ENCODE data around the gene NPB.

The NPB gene

DNA sequence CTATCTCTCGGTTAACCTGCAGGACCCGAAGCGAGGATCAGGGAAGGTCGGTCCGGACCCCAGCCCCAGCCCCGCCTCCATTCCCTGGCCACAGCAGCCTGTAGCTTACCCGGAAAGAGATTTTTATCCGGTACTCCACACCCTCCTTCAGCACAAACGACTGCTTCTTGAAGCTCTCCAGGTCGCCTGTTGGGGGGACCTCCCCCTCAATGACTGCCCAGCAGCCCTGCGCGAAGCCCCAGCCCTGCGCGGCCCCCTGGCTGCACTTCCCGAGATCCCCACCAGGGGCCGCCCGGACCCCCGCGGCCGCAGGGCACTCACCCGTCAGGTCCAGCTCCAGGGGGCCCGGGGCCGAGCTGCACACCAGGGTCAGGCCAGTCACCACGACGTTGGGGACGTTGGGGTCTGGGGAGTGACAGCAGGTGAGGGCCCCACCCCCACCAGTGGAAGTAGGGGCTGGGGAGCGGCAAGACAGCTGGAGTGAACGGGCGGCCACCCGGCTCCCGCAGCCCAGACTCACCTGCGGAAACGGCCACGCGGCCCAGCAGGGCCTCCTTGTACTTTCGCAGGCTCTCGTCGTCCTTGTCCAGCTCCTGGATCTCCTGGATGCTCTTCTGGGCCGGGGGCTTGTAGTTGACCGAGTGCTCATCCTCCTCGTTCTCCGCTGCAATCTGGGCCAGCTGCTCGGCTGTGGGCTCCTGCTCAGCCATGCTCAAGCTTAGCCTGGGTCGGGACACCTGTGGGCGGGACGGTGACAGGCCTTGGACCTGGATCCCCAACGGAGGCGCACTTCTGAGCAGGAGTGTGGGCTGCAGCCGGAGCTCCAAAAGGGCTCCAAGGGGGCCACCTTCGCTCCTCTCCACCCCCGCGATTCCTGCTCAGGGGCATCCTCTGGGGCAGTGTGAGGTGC lies 32.6 kb upstream of the NPB start:
- peak in 1 of 2 donors; percentile 39 for DNase-seq (ENCODE audit: low read depth in 2 of 2)

DNA sequence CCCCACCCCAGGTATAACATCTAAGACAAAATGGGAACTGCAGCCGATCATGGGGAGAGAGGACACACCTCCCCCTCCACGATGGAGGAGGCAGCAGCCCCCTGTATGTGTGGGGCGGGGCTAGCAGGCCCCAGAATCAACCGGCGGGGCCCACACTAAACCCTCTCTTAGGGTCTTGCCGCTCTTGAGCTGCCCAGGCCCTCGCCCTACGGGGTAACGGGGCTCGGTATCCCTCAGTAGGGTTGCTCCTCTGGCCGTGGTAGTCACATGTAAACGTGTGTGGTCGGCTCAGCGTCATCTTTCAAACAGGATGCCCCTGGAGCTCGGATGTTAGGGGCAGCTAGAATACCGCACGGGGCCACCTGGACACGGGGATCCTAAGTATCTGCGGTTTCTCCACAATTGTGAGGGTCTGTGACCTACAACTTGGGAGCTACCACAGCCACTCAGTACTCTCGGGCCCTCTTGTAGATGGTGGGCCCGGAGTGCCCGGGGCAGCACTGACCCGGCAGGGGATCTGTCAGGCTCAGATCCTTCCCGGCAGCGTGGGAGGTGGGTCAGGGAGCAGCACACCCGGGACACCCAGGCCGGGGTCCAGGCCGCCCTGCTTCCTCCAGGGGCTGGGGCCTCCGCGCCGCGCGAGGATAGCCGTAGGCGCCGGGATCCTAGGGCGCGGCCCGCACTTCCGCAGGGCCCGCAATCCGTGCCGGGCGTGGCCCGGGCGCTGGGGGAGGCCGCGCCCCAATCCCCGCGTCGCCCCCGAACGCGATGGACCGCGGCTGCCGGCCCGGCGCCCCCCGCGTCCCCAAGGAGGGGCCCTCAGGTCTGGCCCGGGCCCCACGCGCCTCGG lies 31.7 kb upstream of the NPB start:
- peak in 1 of 2 donors; percentile 34 for DNase-seq (ENCODE audit: low read depth in 2 of 2)

DNA sequence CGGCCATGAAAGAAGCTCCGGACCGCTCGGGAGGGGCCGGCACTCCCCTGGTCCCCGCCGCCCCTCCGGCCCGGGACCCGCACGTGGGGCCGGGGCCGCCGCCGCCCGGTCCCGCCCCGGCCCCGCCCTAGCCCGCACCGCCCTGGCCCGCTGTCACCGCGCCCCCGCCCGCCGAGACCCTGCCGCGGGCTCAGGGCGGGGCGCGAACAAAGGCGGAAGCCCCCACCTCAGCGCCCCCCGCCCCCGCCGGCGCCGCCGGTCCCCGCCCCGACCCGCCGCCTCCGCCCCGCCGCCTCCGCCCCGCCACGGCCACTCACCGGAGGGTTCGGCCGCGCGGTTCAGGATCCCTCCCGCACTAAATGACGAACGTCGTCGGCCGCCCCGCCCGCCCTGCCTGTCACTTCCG lies 31.1 kb upstream of the NPB start, which contains the start of gene ARHGDIA:
ARHGDIA (minus strand) TSS at position 357 of the 406 bp plus-strand sequence. CDS start 1,407 bp downstream, outside the sequence.
- DNase-seq (ENCODE audit: low read depth in 2 of 2) = no peak

DNA sequence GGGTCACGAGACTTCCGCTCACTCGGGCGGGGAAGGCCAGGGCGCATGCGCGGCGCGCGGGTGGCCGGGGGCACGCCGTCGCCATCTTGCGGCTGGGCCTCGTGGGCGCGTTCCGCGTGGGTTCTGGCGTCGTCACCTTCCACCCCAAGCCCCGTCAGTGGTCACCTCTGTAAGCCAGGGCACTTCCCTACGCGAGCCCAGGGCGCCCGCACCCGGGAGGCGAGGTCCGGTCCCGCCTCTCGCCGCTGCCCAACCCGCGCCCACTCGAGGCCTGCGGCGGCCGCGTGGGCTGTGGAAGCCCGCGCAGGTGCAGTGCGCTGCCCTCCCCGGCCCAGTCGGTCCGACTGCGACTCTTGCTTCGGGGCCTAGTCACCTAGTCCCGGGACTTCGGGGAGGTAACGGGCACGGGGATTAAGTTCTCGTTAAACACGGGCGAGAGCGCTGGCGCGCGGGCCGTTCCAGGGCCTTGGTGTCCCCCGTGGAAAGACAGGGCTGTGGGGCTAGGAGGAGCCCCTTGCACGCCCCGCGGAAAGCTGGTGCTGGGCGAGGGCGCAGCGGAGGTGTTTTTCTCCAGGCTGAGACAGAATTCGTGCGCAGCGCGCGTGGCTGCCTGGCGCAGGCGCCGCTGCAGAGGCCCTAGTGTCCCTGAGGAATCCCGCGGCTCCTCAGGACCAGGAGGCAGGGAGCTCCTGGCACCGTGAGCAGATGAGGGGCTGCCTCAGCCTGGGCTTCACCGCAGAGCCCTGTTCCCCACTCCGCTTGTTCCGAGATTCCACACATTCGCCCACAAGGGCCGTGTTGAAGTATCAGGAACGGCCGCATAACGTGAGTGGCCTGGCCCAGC lies 30.4 kb upstream of the NPB start:
- DNase-seq (ENCODE audit: low read depth in 2 of 2) = peak; percentile 93

DNA sequence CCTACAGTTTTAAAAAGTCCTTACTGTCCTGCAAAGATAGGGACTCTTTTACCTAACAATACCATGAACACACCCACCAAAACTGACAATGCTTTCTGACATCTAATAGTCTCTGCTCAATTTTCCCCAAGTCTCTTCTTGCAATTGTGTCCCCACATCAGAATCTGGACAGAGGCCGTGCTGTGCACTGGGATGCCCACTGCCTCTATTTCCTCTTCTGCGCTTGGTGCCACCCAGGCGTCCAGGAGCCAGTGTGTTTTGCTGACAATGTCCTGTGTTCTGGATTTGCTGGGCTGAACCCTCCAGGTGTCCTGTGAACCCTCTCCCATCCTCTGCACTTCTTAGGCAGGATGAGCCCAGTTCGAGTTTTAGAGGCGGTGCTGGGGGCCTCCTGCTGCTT lies 24.5 kb upstream of the NPB start:
- no peak for DNase-seq (ENCODE audit: low read depth in 2 of 2)

DNA sequence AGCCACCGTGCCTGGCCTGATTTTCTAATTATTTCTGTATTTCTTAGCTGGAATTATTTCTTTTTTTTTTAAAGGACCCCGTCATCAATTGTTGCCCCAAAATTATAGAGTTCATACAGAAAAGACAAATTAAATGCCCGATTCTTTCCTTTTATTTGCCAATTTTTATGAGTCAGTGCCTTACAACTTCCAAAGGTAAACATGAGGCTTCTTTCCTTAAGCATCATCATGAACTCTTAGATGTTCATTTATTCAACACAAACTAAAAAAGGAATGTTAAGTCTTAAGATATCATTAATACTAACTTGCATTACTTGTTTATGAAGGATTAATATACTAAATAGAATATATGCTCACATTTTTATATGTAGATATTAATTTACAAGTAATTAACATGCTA lies 23.7 kb upstream of the NPB start:
- DNase-seq (ENCODE audit: low read depth in 2 of 2) = no peak

DNA sequence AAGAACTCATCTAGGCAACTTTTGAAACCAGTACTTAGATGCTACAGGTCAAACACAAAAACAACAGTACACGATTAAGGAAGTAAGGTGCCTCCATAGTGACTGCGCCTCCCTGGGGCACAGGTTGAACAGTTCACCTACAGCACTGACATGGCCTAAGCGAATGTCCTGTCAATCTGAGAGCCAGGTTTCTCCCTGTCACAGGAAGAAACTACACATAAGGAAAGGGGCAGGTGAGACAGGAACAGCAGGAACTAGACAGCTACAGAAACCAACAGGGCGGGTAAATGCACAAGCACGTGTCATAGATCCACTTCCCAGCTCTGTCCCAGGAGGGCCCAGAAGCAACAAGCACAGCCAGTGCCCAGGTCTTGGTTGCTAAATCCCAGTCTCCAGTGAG lies 22.9 kb upstream of the NPB start:
- DNase-seq (ENCODE audit: low read depth in 2 of 2) = no peak

DNA sequence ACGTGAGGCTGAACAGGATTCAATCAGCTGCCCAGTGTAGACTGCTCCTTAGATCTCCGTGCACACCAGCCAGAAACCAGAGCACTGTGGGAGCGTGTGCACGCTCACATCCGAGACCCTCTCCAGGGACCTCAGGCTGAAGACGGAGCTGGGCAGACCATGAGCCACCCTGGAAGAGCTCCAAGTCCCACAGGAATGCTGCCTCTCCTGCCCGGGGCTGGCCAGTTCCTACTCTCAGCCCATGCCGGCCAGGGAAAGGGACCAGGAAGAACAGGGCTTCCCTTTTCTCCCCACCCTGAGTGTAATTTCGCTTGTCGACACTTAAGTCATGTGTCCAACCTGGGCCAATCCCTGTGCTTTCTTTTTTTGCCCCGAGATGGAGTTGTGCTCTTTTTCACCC lies 17.5 kb upstream of the NPB start:
- no peak for DNase-seq (ENCODE audit: low read depth in 2 of 2)

DNA sequence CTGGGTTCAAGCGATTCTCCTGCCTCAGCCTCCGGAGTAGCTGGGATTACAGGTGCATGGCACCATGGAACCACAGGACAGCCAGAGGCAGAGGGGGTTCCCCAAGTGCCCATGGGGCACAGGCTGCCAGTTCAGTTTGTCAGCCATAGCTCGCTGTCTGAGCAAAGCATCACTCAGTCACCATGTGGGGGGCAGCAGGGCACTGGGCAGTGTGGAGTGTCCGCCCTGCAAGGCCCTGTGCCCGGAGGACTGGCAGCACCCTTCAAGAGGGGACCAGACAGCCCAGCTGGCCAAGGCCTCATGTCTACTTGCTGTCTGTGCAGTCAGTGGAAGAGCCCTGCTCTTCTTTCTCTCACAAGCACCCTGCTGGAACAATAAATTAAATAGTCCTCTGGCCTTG lies 17.1 kb upstream of the NPB start:
- DNase-seq (ENCODE audit: low read depth in 2 of 2) = no peak

DNA sequence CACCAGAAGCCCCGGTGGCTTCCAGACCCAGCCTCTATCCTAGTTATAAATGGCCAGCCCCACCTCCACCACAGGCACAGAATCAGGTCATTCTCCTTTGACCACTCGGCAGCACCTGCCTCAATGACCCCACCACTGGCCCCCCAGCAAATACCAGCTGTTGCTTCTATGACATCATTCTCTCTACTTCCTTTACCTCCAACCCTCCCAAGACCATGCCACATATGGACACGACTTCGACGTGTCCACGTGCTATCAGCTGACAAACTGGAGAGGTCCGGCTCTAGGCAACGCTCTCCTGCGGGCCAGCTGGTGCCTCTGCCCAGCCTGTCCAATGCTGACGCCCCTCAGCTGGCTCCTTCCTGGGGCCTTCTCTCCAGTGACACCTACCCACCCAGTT lies 16.6 kb upstream of the NPB start:
- no peak for DNase-seq (ENCODE audit: low read depth in 2 of 2)

DNA sequence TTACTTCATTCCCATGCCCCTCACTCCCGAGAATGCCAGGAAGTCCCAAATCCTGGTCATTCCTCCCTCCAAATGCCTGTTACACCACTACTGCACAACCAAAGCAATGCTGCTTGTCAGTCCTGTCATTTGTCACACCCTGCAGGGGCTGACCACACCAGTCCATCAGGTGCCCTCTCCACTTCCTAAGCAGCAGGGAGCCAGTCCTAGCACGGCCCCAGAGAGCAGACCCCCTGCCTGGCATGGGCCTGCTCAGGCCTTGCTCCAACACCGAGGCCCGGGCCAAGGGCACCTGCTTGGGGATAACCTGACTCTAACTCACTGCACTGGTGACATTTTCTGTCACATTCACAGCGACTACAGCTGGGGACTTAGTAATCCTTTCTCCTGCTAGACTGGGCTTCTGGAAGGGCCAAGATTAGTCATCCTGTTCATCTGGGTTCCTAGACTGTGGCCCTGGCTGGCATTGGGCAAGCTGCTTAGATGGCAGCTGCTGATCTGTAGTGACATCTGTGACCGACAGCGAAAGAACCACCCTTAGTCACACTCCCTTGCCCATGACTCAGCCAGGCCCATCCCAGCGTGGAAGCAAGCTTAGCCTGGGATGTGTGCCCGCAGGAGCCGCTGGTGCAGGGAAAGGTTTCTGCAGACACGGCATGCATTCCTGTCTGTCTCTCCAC lies 16.0 kb upstream of the NPB start:
- DNase-seq (ENCODE audit: low read depth in 2 of 2) = no peak

DNA sequence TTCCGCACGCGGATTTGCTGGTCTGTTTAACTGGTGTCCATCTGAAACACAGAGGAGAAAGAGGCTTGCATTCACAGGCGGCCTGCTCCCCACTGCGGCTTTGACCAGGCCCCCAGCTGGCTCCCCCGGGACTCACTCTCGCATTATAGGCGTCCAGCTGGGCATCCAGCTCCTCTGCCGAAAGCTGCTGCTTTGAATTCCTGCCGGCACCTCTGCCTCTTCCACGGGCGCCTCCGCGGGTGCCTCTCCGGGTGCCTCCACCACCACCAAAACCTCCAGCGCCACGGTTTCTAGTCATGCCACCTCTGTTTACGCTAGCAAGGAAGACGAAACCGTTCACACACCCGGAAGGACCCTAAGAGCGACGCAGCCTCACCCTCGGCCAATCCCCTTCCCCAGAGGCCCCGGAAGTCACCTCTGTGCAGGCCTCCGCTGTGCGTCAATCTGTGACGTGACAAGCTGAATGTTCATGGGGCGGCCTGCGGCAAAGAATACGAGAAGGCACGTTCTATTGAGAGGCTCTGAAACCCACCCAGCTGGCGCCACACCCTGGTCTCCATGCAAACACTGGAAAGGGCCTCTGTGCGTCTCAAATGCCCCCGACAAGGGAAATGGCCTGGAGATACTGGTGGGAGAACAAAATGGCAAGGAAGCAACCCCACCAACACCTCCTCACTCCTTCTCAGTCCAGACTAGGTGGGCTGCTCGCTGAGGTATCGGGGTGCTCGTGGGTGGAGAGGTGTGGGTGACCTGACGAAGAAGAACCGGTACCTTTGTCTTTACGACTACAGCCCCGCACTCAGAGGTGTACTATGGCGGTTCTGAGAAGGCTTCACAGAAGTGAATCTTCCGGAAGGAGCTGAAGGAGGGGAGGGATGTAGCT lies 13.7 kb upstream of the NPB start:
- DNase-seq (ENCODE audit: low read depth in 2 of 2) = no peak

DNA sequence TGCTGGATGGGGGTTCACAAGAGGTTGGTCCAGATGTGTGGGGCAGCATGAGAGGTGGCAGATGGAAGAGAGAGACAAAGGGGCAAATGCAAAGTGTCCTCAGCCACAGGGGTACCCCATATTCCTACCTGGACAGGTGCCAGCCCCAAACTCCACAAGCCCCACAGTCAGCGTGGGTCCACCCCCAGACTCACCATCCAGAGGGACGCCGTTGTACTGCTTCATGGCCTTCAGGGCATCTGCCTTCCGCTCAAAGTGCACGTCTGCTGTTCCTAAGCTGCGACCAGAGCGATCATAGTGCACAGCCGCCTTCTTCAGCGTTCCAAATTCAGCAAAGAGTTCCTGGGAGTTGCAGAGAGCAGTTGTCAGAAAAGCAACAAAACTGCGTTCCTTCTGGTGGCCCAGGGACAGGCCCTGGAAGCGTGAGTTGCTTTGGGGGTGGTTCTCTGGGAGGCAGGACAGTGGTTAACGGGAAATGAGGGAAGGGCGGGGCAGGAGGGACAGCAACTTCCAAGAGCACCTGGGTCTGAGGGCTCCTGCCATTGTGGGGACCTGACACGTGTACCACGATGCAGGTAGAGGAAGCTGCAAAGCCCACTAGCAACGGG lies 12.9 kb upstream of the NPB start:
- no peak for DNase-seq (ENCODE audit: low read depth in 2 of 2)

DNA sequence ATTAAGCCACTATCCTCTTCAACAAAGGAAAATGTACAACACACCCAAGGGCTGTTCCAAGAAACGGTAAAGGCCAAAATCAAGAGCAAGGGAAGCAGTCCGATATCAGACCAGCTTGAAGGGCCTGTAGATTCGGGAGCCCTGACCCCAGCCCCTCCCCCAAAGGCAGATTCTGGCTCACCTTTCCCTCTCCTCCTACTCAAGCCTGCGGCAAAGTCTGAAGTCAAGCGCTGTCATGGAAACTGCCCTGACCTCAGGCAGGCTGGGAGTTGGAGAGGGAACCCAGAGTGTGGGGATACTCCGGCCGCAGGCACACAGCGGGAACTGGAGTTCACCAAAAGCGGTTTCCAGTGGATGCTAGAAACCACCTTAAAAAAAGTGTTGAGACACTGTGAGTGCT lies 12.4 kb upstream of the NPB start:
- no peak for DNase-seq (ENCODE audit: low read depth in 2 of 2)

DNA sequence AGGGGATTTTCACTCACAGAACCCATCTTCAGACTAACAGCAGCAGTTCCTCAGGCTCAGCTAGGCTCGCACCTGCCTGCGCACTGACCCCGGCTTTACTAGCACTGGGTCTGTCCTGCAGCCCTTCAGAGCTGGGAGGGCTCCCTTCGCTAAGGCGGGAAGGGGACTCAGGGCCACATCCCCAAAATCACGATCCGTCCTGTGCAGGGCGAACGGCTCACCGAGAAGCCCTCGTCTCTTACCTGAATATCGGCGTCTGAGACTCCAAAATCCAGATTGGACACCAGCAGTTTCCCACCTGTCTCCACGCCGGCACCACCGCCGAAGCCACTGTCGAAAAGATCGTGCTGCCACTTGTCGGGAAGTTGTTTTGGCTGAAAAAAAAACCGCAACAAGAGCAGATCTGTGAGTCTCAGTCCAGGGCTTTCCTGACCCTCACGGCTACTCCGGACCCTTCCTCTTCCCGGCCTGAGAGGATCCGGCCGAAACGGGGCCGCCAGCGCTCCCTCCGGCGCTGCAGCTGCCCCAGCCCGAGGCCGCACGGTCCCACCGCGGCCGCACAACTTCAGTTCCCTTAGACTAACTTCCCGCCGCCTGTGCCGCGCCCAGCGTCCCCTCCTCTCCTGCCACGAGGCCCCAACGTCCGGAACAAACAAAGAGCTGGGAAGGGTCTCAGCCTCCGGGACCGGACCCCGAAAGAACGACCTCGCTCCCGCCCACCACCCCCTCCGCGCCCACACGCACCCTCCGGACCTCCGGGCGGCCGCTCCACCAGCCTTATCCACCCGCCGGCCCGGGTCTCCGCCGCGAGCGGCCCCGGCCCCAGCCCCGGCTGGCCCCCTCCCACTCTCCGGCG lies 11.4 kb upstream of the NPB start:
- no peak for DNase-seq (ENCODE audit: low read depth in 2 of 2)

DNA sequence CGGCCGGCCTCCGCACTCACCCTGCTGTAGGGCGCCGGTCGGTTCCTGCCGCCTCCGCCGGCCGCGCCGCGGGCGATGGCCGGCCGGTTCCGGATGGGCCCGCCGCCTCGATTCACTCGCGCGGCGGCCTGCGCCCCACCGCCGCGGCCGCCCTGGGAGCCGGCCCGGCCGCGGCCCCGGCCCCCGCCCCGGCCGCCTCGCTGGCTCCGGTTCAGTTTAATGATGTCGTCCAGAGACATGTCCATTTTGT lies 10.8 kb upstream of the NPB start:
- no peak for DNase-seq (ENCODE audit: low read depth in 2 of 2)

DNA sequence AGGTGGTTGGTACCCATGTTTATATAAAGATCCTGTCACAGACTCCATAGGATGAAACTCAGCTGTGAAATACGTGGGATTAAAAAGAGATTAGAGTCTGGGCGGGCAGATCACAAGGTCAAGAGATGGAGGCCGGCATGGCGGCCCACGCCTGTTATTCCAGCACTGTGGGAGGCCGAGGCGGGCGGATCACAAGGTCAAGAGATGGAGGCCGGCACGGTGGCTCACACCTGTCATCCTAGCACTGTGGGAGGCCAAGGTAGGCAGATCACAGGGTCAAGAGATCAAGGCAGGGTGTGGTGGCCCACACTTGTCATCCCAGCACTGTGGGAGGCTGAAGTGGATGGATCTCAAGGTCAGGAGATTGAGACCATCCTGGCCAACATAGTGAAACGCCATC lies 6.6 kb upstream of the NPB start:
- no peak for DNase-seq (ENCODE audit: low read depth in 2 of 2)

DNA sequence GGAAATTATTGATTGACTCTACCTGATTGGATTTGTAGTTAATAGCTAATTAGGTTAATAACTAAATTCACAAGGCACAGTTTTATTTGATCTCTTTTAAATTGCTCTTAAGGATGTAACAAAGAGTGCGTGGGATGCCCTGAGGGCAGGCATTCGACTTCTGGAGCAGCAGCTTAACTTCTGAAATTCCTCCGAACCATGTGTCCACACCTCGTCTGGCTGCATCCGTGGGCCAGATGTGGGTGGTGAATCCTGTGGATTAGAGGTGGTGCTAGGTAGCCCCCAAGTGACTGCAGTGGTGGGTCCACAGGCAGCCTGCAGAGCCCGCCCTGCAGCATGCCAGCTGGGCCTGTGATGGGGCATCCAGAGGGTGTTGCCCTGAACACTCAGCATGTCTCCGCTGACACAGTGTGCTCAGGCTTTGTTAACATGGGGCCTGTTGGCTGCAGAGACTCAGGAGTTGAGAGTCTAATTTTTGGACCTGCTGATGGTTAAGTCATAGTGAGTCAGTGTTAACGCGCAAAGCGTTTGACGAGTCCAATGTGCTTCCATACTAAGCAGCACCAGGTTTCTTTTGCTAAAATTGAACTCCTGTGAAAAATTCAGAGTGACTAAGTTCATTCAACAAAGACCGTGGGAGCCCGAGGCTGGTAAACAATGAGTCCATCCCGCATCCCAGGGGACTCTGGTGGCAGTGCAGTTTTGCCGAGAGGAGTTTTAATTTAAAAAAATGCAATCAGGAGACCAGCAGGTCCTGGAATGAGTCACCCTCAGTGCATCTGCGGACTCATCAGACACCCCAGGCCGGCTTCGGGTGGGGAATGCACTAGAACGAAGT lies 3.8 kb upstream of the NPB start:
- DNase-seq (ENCODE audit: low read depth in 2 of 2) = no peak

All from activated CD4-positive, alpha-beta T cell treated with anti-CD3 and anti-CD28 coated beads for 24 hours (primary cell).